NCI-H2107 treated with DMSO at 0.1 percent for 48 hours (cell line): Measurements from ENCODE around the gene ESR1.
"Not testable (repeated sequence)": the region's sequence is repeated elsewhere in the genome, so short reads cannot be mapped to it uniquely, and the experiment has no call there.

Source experiments
- DNase-seq: peaks from one replicate; lab custom pipeline; 2025; ENCODE audit not compliant: unreplicated experiment; lab: John Stamatoyannopoulos, UW

ESR1 gene

DNA sequence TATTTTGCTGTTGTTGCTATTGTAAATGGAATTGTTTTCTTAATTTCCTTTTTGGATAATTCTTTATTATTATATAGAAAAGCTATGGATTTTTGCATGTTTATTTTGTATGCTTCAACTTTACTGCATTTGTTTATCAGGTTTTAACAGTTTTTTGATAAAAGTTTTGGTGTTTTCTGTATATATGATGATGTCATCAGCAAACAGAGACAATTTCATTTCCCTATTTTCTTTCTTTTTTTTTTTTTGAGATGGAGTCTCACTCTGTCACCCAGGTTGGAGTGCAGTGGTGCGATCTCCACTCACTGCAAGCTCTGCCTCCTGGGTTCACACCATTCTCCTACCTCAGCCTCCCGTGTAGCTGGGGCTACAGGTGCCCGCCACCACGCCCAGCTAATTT is 156.9 kb downstream of the ESR1 start:
- not testable (repeated sequence) for DNase-seq

DNA sequence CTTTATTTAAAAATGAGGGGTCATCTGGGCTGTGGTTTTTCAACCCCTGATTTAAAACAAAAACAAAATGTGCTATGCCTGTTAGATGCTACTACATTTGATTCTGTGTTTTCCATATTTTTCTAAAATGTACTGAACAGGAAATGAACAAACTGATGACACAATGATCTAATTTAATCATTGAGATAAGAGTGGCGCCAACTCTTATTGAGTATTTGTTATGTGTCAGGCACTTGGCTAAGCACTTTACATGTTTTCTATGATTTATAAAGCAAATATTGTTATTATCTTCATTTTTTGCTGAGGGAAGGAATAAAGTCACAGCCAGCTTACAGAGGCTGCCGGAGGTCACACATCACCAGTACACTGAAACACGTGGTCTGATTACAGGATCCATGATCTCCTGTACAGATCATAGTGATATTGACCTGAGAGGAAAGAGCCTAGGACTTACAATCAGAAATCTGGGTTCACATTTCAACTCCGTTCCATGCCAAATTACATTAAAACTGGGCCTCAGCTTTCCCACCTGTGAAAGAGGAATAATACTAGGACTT is 166.7 kb downstream of the ESR1 start:
- DNase-seq, result no peak

DNA sequence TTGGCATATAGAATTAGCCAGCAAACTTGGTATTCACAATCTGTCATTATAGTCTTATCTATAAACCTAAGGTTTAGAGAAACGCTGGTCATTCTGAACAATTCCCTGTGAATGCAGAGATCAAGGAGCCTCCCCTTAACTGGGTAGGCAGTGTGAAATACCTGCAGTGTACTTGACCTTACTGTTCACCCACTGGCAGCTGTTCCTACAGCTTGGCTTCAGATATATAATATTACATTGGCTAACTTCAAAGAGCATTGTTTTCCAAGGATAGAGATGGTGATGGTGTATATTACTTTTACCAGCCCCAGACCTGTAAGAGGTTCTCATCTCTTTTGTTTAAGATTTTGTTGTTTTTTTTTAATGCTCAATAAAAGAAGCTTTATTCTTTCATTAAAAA is 168.3 kb downstream of the ESR1 start:
- DNase-seq, result no peak

DNA sequence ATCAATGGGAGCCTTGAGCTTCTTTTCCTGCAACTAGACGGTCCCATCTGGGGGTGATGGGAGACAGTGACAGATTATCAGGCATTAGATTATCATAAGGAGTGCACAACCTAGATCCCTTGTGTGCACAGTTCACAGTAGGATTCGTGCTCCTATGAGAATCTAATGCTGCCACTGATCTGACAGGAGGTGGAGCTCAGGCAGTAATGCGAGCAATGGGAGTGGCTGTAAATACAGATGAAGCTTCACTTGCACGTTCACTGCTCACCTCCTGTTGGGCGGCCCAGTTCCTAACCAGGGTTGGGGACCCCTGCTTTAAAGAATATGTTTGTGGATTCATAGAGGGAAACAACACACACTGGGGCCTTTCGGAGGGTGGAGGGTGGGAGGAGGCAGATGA is 180.7 kb downstream of the ESR1 start:
- DNase-seq, result not testable (repeated sequence)

DNA sequence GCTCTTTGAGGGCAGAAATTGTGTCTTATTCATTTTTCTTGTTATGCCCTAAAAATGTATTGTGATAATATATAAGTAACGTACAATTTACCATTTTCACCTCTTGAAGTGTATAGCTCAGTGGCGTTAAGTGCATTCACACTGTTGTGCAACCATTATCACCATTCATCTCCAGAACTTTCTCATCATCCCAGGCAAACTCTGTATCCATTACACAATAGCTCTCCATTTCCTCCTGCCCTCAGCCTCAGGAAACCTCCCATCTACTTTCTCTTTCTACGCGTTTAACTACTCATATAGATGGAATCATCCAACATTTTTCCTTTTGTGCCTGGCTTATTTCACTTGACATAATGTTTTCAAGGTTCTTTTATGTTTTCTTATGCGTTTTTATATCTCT is 184.6 kb downstream of the ESR1 start:
- no peak for DNase-seq

DNA sequence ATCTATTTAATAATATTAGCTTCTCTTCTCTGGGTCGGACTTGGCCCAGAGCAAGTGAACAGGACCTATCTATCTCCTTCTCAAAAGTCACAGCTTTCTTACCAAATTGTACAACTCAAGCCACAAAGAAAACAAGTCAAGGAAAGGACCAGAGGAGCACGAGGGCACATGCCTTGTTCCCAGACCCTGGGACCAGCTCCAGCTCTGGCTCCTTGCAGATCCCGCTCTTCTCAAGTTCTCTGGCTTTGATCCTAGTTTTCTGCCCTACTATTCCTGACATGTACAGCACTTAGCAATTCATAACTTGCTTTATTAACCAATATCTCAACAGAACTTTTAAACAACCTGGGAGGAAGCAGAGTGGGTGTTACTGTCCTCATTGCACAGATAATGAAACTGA is 185.9 kb downstream of the ESR1 start:
- DNase-seq, result no peak

DNA sequence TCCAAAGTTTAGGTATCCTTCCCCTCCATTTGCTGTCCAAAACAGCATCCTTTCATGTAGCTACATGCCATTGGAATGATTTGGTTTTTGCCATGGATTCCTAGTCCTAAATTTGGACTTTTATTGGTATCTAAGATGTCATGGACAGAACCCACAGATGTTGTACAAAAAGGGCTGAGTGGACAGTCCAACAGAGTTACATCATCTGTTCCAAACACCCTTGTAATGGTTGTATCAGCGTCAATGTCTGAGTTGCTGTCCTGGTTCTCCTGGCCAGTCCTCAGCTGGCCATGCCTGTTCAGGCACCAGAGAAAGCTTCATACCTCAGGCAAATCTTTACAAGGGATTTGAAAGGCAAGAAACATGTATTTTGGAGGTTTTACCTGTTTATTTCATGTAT is 191.3 kb downstream of the ESR1 start:
- no peak for DNase-seq

DNA sequence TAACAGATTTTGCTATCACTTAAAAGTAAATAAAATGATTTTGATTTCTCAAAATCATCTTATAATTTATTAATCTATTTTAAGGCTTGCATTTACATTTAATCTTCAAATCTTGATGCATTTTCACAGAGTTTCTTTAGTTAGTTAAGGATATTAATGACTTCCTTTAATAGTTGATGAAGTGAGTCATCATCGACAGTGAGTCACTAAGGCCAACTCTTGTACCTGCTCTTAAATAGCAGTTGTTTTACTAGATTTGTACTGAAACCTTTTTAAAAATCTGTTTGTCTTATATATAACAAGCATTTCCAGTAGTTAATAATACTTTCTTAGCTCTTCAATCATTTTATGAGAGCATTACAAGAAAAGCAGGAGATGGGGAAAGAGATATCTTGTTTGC is 191.7 kb downstream of the ESR1 start:
- DNase-seq, result no peak

DNA sequence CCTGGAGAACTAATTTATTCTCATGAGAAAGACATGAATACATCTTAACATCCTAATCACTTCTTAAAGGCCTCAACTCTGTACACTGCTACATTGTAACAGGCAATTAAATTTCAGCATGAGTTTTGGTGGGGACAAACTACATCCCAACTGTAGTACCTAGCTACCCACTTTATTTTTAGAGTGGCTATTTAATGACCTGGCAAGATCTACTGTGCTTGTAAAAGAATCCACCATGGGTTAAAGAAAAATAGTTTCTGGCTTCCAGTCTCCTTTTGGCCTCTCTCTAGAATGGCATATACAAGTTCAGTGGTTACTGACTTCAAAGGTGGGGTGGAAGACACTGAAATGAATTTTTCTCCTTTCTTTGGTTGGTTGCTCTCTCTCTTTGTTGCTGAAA is 193.9 kb downstream of the ESR1 start:
- DNase-seq, result no peak

DNA sequence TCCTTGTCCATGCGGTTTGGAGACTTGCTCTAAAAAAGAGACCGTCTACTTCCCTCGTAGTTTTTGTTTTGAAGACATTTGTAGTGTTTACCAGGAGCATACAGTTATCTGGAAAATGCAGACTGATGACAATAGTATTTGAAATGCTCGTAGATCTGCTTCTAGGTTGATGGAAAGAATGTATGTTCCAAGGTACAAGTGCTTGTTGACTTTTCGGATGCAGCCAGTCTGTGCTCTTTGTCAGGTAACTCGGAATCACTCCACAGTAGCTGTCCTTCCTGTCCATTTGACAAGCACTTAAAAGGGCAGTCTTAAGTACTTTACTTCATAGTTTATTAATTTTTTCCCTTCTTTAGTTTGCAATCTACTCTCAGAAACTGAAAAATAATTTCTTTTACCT is 194.8 kb downstream of the ESR1 start:
- no peak for DNase-seq

DNA sequence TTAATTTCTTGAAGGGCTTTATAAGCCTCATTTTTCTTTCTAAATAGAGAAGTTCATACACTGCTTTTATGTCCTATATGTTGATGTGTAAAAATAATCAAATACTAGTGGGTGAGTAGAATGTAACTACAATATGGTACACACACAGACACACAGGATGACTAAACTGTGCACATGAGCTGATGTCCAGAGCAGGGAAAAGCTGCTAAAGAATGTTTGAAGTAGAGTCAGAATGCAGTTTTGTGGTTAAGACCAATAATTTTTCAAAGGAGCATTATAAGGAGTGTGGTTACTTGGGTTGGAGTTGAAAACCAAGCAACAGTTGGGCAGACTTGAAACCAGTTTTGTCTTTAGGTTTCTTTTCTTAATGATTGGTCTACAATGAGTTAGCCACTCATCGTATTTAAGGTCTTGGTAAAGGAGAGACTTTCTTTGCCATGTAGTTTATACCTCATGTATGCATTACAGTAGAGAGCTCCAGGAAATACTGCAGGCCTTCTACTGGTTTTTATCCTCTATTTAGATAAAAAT is 196.6 kb downstream of the ESR1 start:
- DNase-seq, result no peak

DNA sequence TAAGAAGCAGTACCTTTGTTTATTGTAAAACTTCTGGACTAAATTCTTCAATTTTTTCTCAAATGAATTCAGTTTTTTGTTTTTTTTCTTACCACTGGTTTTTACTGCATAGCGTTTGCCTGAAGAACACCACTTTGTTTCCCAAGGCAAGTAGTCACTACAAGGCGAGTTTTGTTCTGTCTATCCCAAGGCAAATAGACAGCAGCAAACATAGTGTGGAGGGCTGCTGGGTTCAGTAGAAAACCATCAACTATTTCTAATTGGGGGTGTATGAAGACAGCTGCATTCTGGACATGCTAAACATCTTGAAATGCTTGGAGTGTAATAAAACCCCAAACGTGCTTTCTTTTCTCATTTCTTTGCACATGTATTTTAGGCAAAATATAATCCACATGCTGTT is 197.4 kb downstream of the ESR1 start:
- DNase-seq, result no peak

DNA sequence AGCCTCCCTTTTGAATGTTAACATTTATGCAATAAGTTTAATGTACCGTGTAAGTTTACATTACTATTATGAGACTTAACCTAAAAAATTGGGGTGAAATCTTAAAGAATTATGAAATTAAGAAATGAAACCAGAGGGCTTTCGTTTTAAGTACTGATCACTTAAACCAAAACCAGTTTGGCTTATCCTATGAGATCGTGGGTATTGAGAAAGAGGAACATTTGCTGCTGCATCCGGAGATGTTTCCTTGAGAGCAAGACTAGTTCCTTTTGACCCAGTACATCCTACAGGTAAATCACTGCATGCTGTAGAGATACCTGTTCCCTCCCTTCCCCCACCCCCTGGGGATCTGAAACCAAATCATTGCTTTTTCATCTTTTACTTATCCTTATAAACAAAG is 201.3 kb downstream of the ESR1 start:
- no peak for DNase-seq

DNA sequence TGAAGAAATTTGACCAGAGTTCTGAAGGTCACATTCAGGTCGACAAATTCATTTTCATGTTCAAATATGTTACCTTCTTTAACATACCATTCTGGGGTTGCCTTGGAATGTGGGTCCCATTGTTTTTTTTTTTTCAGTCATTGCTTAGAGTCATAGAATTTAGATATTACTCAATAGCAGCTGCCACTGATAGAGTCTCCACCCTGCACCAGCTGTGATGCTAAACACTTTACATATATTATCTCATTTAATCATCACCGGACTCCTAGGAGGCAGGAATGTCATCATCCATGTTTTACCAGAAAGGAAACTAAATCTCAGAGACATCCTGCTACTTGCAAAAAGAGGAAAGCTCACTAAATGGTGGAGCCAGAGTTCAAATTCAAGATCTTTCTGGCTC is 204.7 kb downstream of the ESR1 start:
- no peak for DNase-seq

DNA sequence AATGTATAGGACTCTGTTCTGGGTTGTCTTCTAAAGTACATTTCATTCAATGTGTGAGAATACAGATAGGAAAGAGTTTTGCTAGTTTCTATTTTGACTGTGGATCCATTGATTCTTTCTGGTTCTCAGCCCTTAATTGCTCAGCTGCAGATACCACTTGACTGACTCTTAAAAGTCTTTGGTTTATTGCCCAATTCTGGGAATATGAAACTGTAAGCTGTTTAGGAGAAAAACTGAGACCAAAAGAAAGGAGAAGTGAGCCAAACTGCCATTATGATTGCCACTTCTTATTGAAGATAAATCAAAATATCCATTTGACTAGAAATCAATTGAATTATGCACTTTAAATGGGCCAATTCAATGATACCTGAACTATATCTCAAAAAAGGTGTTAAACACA is 211.4 kb downstream of the ESR1 start:
- no peak for DNase-seq

DNA sequence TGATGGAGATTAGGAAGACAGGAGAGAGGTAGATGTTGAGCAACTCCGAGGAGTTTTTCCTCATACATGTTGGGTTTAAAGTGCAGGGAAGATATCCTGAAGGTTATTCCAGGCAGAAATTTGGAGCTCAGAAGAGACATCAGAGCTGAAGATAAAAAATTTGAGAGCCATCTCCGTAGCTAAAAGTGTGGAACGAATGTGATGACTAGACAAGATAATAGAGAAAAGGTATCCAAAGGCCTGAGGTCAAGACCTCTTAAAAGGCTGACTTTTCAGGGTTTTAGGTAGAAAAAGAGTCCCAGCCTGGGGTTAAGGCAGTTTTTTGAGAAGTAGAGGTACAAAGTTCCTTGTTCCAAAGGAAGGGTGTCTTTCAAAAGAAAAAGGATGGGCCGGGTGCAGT is 214.8 kb downstream of the ESR1 start:
- no peak for DNase-seq

DNA sequence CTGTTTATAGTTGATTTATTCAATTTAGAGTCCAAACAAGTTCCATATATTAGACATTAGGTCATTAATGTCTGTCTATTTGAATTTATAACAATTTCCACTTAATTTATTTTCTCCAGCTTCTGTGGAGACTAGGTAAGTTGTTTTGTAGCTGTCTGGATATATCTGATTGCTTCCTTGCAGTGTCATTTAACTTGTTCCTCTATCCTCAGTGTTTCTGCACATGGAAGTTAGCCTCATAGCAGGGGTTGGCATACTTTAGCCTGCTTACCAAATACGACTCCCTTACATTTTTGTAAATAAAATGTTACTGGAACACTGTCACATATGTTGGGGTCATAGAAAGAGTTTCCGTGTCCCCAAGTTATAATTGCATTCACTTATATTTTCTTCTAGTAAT is 216.1 kb downstream of the ESR1 start:
- DNase-seq, result no peak

DNA sequence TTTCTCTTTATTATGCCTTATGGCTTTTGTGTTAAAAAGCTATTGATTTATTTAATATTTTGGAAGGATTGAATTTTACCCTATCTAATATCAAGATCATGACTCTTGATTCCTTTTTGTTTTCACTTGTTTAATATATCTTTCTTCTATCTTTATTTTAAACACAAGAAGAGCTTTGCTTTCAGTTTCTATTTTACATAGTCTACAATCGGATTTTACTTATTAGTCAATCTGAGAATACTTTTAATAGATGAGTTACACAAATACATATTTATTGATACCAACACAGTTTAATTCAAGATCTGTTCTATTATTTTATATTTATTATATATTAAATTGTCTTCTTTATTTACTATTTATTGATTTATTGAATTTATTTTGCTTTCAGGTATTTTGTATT is 218.8 kb downstream of the ESR1 start:
- DNase-seq, result no peak

DNA sequence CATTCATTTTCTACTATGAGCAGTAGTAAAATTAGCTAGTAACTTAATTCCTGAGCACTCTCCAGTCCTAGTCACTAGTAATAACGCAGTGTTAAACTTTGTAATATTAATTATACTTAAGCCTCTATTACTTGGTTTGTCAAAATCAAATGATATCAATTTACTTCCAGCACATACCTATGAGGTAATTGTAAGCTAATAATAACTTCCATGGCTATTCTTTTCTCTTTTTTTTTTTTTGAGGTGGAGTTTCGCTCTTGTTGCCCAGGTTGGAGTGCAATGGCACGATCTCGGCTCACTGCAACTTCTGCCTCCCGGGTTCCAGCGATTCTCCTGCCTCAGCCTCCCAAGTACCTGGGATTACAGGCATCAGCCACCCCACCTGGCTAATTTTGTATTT is 219.3 kb downstream of the ESR1 start:
- not testable (repeated sequence) for DNase-seq

DNA sequence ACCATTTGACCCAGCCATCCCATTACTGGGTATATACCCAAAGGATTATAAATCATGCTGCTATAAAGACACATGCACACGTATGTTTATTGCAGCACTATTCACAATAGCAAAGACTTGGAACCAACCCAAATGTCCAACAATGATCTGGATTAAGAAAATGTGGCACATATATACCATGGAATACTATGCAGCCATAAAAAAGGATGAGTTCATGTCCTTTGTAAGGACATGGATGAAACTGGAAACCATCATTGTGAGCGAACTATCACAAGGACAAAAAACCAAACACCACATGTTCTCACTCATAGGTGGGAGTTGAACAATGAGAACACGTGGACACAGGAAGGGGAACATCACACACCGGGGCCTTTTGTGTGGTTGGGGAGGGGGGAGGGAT is 226.3 kb downstream of the ESR1 start:
- not testable (repeated sequence) for DNase-seq

DNA sequence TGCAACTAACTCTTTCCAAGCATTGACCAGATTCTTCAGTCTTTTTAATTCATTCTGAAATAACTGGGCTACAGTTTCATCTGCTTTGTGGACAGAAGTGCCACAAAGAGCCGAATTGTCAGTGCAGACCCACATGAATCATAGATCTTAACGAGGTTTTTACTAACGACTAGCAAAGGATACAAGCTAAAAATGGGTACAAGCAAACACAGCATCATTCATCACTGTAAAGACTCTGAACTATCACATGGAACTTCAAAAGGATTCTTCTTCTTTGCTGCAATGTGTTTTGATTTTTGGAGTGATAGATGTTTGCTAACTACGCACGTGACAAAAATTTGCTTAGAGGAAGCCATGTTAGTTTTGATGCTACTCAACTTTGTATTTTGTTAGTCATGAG is 227.1 kb downstream of the ESR1 start:
- DNase-seq, result no peak

DNA sequence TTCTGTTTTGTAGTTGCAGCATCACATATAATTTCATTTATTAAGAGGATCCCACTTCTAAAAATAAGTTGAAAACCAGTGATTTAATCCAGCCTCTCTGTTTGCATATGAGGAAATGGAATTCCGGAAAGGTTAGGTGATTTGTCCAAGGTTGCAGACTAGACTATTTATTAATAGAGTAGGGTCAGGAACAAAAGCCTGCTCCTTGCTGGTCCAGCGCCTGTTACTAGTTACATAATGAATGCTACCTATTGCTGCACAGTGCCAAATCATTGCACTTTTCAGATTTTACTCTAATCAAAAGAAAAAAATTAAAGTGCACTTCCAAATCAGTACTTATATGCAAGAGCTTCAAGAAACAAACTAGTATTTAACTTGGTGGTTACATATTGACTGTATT is 238.6 kb downstream of the ESR1 start:
- DNase-seq, result no peak

DNA sequence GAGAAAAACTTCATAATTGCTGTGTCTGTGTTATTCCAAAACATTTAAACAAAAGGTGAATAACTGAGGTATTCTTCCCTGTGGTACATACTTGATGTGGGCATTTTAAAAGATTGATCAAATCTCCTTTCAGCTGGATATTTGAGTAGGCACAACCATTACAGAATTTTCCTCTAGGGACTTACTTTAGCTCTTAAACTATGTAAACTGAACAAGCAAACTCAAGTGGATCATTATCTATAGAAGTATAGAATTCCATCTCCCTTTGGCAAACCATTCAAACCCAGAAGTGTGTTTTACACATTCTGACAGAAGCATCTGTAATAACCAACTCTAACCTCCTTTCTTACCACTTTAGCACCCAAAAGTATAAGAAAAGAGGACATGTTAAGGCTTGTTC is 241.4 kb downstream of the ESR1 start:
- peak; percentile 11 for DNase-seq

DNA sequence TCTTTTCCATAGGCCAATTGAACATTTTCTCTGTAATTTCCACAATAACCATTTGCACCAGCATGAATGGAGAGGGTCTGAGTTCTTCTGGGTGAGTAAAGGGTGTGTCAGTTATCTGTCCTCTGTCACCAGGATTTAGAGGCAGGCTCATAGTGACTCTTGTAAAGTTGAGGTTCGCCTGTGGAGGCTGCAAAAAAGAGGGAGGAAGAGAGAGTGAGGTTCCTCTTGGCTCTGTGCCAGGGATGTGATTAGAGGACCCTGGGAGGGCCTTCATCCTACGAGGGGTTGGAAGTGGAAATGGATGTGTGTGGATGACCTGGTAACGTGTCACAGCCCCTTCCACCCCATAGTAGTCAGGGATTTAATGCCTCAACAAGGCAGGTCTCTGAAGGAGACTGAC is 242.0 kb downstream of the ESR1 start:
- no peak for DNase-seq
